ENCODE results near the gene RALGAPA2.

The RALGAPA2 gene

DNA sequence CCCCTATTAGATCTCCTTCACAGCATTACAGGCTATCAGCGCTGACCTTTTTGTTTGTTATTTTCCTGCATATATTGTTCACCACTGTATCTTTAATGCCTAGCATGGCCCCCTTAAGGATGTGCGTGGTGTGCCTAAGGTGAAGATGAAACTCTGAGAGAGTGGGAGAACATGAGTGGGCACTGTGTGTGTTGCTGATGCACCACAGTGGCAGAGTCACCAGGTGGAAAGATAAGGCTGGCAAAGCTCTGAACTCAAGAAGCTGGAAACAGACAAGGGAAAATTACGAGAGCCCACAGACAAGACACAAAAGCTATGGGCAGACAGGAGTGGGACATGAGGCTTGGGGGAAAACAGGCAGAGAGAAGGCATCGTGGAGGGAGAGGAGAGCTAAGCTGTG is 184.8 kb downstream of the RALGAPA2 start:
- no peaks in the 10 kb centered on the region for H3K9me3 ChIP-seq (replicated peaks; ENCODE audit: low read length)
- H3K4me2 ChIP-seq (ENCODE audit: low read length): no peak overlapping the region
- H3K27me3 ChIP-seq (ENCODE audit: control insufficient read depth, insufficient read depth, low read length): no peaks in the 10 kb centered on the region
- no peak overlapping the region for H3K9ac ChIP-seq (ENCODE audit: low read depth, low read length)
- no peak overlapping the region for H3K4me3 ChIP-seq (ENCODE audit: low read length)
- H3K36me3 ChIP-seq (ENCODE audit: insufficient read depth, low read length): no peaks in the 10 kb centered on the region
- no peaks in the 10 kb centered on the region for H3K4me1 ChIP-seq (ENCODE audit: control insufficient read depth, insufficient read depth, low read length)

DNA sequence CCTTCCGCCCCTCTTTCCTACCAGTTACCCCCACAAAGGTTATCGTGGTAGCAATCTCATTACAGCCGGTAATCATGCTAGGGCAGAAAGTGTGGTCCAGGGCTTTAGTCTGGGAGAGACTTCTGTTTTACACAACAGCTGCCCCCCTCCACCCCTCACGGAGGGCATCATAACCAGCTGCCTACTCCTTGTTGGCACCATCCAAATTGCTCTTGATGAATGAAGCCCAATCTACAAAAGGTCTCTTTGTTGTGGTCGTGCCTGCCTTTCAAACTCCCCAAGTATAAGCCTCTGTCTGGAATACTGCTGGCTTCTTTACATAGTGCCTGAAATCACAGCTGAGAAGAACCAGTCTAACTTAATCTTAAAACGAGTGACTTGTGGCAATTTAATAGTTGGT is 186.7 kb downstream of the RALGAPA2 start:
- Histone ChIP-seq H3K4me3 (ENCODE audit: low read length) (no peak overlapping the region), H3K4me2 (ENCODE audit: low read length) (no peak overlapping the region), H3K9ac (ENCODE audit: low read depth, low read length) (no peak overlapping the region), H3K4me1 (ENCODE audit: control insufficient read depth, insufficient read depth, low read length) (no peaks in the 10 kb centered on the region), H3K9me3 (replicated peaks; ENCODE audit: low read length) (no peaks in the 10 kb centered on the region), H3K36me3 (ENCODE audit: insufficient read depth, low read length) (no peaks in the 10 kb centered on the region), H3K27me3 (ENCODE audit: control insufficient read depth, insufficient read depth, low read length) (no peaks in the 10 kb centered on the region)

DNA sequence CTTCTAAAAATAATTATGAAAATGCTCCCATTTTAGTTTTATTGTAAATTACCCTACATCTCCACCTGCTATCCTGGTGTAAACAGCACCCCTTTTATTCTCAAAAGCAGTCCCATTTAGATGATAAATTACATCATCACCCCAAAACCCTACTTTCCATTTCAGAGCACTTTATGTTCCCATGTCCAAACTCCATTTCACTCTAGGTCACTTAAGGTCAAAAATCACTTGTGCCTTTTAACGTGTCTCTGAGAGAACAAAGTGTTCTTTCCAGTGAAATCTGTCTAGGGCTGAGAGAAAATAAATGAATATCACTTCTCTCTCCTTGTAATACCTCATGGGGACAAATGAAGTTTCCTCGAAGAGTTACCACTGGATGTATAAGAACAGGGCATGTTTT is 187.2 kb downstream of the RALGAPA2 start:
- no peak overlapping the region for H3K4me2 ChIP-seq (ENCODE audit: low read length)
- H3K4me3 ChIP-seq (ENCODE audit: low read length): no peak overlapping the region
- H3K4me1 ChIP-seq (ENCODE audit: control insufficient read depth, insufficient read depth, low read length): no peaks in the 10 kb centered on the region
- no peaks in the 10 kb centered on the region for H3K9me3 ChIP-seq (replicated peaks; ENCODE audit: low read length)
- no peaks in the 10 kb centered on the region for H3K27me3 ChIP-seq (ENCODE audit: control insufficient read depth, insufficient read depth, low read length)
- no peaks in the 10 kb centered on the region for H3K36me3 ChIP-seq (ENCODE audit: insufficient read depth, low read length)
- no peak overlapping the region for H3K9ac ChIP-seq (ENCODE audit: low read depth, low read length)

DNA sequence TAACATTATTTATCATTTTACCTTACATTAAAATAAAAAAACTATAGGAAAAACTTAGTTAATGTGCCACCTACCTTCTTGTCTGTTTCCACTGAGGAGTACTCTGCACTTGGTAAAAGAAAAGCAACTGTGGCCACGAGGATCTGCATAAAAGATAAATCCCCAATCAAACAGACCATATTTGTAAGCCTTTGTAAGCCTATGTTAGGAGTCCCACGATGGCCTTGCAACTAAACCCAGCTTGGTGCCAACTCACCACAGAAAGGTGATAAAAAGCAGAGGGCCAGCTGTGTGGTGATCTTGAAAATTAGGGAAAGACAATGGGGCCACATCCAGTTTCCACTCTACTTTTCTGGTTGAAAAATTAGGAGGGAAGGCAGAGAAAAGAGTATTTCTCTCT is 187.7 kb downstream of the RALGAPA2 start:
- Histone ChIP-seq H3K4me2 (ENCODE audit: low read length) (no peak overlapping the region), H3K27me3 (ENCODE audit: control insufficient read depth, insufficient read depth, low read length) (no peaks in the 10 kb centered on the region), H3K9ac (ENCODE audit: low read depth, low read length) (no peak overlapping the region), H3K4me3 (ENCODE audit: low read length) (no peak overlapping the region), H3K4me1 (ENCODE audit: control insufficient read depth, insufficient read depth, low read length) (no peaks in the 10 kb centered on the region), H3K36me3 (ENCODE audit: insufficient read depth, low read length) (no peaks in the 10 kb centered on the region), H3K9me3 (replicated peaks; ENCODE audit: low read length) (no peaks in the 10 kb centered on the region)

DNA sequence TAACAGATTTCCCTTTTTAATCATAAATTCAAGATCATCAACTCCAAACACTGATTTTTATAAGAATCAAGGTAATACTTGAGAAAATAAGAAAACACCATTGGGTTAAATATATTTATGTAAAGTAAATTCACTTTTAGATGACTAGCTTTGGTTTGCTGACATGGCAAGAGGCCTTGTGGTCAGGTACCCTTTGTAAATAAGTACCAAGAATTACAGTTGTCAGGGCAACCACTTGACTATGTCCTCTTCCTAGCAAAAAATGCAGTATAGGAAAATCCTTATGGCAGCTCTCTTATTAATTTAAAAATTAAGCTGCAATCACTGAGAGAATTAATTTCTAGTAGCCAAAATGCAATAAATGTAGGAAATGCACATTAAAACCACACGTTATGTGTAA is 190.7 kb downstream of the RALGAPA2 start:
- no peaks in the 10 kb centered on the region for H3K27me3 ChIP-seq (ENCODE audit: control insufficient read depth, insufficient read depth, low read length)
- H3K4me1 ChIP-seq (ENCODE audit: control insufficient read depth, insufficient read depth, low read length): no peaks in the 10 kb centered on the region
- no peak overlapping the region for H3K4me3 ChIP-seq (ENCODE audit: low read length)

DNA sequence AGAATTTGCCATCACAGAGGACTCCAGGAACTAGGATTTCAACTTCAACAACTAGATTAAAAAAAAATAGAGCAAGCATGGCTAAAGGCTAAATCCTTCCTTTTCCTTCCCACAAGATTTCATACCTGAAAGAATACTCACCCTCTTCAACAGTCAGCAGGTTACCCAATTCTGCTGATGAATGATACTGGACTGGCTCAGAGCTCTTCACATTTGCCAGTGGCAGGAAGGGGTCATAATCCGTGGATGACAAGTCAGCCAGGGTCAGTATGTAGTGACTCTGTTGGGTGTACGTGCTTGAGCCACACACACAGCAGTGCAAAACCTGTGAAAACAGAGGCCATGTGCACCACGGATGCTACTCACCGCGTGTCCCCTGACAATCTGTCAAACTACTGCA is 191.7 kb downstream of the RALGAPA2 start:
- Histone ChIP-seq H3K27me3 (ENCODE audit: control insufficient read depth, insufficient read depth, low read length) (no peaks in the 10 kb centered on the region), H3K36me3 (ENCODE audit: insufficient read depth, low read length) (no peaks in the 10 kb centered on the region), H3K9me3 (replicated peaks; ENCODE audit: low read length) (no peaks in the 10 kb centered on the region), H3K4me3 (ENCODE audit: low read length) (no peak overlapping the region), H3K4me1 (ENCODE audit: control insufficient read depth, insufficient read depth, low read length) (no peaks in the 10 kb centered on the region), H3K4me2 (ENCODE audit: low read length) (no peak overlapping the region), H3K9ac (ENCODE audit: low read depth, low read length) (no peak overlapping the region)

More for the DNA sequence above, 190.7 kb downstream of the RALGAPA2 start:
- no peak overlapping the region for H3K4me2 ChIP-seq (ENCODE audit: low read length)
- no peaks in the 10 kb centered on the region for H3K36me3 ChIP-seq (ENCODE audit: insufficient read depth, low read length)
- no peaks in the 10 kb centered on the region for H3K9me3 ChIP-seq (replicated peaks; ENCODE audit: low read length)
- no peak overlapping the region for H3K9ac ChIP-seq (ENCODE audit: low read depth, low read length)

DNA sequence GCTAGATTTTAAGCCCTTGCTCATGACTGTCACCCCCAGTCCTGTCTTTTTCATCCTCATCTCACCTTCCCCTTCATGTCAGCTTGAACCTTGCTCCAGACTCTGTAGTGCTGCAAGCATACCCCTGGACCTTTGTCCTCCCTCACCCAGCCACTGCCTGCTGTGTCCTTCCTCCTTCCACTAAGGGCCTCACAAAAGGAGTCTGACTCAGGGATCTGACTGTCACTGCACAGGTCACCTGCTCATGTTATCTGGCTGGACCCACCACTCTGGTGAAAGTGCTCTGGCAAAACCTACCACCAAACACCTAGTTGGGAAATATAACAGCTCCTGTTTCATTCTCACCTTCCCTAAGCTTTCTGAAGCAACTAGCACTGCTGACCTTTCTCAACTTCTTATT is 193.2 kb downstream of the RALGAPA2 start:
- Histone ChIP-seq H3K4me3 (ENCODE audit: low read length) (no peak overlapping the region), H3K9ac (ENCODE audit: low read depth, low read length) (no peak overlapping the region), H3K4me1 (ENCODE audit: control insufficient read depth, insufficient read depth, low read length) (no peaks in the 10 kb centered on the region), H3K27me3 (ENCODE audit: control insufficient read depth, insufficient read depth, low read length) (no peaks in the 10 kb centered on the region), H3K4me2 (ENCODE audit: low read length) (no peak overlapping the region), H3K36me3 (ENCODE audit: insufficient read depth, low read length) (no peaks in the 10 kb centered on the region), H3K9me3 (replicated peaks; ENCODE audit: low read length) (no peaks in the 10 kb centered on the region)

DNA sequence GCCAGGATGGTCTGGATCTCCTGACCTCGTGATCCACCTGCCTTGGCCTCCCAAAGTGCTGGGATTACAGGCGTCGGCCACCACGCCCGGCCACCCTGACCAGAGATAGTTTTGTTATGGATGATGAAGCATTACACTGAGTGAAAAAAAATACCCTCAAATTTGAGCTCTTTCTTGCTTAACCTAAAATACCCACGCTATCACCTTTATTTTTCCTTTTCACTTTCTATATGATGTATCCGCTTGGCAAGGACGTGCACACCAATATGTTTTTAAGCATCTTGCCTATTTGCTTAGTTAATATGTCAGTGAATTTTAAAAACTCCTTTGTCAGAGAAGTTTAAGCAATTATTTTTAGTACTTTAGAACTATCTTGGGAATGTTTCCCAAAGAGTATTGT is 194.2 kb downstream of the RALGAPA2 start:
- Histone ChIP-seq H3K4me1 (ENCODE audit: control insufficient read depth, insufficient read depth, low read length) (no peaks in the 10 kb centered on the region), H3K36me3 (ENCODE audit: insufficient read depth, low read length) (no peaks in the 10 kb centered on the region), H3K9me3 (replicated peaks; ENCODE audit: low read length) (no peaks in the 10 kb centered on the region), H3K4me3 (ENCODE audit: low read length) (no peak overlapping the region), H3K9ac (ENCODE audit: low read depth, low read length) (no peak overlapping the region), H3K4me2 (ENCODE audit: low read length) (no peak overlapping the region), H3K27me3 (ENCODE audit: control insufficient read depth, insufficient read depth, low read length) (no peaks in the 10 kb centered on the region)

DNA sequence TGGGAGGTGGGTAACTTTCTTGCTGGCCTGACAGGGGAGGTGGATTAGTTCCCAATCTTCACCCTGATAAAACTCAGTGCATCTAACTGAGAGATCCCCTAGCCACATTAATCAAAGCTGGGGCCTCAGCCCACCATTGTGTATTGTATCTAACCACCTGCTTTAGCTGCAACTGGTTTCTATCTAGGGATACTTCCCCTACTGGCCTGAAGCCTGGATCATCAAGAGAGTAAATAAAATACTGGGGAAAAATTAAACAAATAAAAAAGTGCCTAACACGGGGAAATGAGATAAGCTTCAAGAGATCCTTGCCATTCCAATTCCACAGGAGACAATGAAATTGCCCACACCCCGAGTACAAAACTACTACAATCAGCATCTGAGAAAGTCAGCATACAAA is 195.1 kb downstream of the RALGAPA2 start:
- Histone ChIP-seq H3K9me3 (replicated peaks; ENCODE audit: low read length) (no peaks in the 10 kb centered on the region), H3K9ac (ENCODE audit: low read depth, low read length) (no peak overlapping the region), H3K36me3 (ENCODE audit: insufficient read depth, low read length) (no peaks in the 10 kb centered on the region), H3K4me1 (ENCODE audit: control insufficient read depth, insufficient read depth, low read length) (no peaks in the 10 kb centered on the region), H3K27me3 (ENCODE audit: control insufficient read depth, insufficient read depth, low read length) (no peaks in the 10 kb centered on the region), H3K4me3 (ENCODE audit: low read length) (no peak overlapping the region), H3K4me2 (ENCODE audit: low read length) (no peak overlapping the region)

DNA sequence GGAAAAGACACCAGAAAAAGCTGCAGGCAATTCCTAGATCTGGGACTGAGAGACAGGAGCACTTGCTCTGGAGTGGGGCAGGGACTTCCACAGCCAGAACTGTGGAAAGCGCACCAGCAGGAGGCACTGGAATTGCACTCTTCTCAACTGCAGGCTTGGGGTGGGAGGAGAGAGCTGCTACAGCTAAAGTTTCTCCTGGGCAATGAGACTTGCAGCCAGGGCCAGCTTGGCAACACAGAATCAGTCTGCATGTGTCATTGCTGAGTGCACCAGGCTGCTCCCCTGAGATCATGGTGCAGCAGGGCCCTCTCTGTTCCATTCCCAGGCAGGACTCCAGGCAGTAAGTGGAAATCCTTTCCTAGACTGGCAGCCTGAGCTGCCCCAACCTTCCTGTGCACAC is 198.7 kb downstream of the RALGAPA2 start:
- Histone ChIP-seq H3K27me3 (ENCODE audit: control insufficient read depth, insufficient read depth, low read length) (no peaks in the 10 kb centered on the region), H3K9me3 (replicated peaks; ENCODE audit: low read length) (no peaks in the 10 kb centered on the region), H3K4me3 (ENCODE audit: low read length) (no peak overlapping the region), H3K4me1 (ENCODE audit: control insufficient read depth, insufficient read depth, low read length) (no peaks in the 10 kb centered on the region), H3K9ac (ENCODE audit: low read depth, low read length) (no peak overlapping the region), H3K36me3 (ENCODE audit: insufficient read depth, low read length) (no peaks in the 10 kb centered on the region), H3K4me2 (ENCODE audit: low read length) (no peak overlapping the region)

DNA sequence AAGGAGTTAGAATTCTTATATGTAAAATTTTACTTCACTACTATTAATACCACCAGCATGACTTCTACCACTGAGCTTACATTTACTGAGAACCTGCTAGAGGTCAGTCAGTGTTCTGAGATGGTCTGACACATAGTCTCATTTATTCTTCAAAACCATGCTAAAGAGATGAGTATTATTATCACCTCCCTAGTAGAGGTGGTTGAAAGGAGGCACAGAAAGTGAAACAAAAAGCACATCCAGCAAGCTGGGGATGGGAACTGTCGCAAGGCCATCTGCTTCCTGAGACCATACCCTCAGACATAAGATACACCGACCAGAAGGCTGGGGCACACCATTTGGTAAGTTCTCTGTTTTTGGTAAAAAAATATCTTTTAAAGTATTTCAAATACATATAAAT is 206.9 kb downstream of the RALGAPA2 start:
- Histone ChIP-seq H3K4me2 (ENCODE audit: low read length) (no peak overlapping the region), H3K9me3 (replicated peaks; ENCODE audit: low read length) (no peaks in the 10 kb centered on the region), H3K9ac (ENCODE audit: low read depth, low read length) (no peak overlapping the region), H3K36me3 (ENCODE audit: insufficient read depth, low read length) (no peaks in the 10 kb centered on the region), H3K4me1 (ENCODE audit: control insufficient read depth, insufficient read depth, low read length) (no peaks in the 10 kb centered on the region), H3K4me3 (ENCODE audit: low read length) (no peak overlapping the region), H3K27me3 (ENCODE audit: control insufficient read depth, insufficient read depth, low read length) (no peaks in the 10 kb centered on the region)

DNA sequence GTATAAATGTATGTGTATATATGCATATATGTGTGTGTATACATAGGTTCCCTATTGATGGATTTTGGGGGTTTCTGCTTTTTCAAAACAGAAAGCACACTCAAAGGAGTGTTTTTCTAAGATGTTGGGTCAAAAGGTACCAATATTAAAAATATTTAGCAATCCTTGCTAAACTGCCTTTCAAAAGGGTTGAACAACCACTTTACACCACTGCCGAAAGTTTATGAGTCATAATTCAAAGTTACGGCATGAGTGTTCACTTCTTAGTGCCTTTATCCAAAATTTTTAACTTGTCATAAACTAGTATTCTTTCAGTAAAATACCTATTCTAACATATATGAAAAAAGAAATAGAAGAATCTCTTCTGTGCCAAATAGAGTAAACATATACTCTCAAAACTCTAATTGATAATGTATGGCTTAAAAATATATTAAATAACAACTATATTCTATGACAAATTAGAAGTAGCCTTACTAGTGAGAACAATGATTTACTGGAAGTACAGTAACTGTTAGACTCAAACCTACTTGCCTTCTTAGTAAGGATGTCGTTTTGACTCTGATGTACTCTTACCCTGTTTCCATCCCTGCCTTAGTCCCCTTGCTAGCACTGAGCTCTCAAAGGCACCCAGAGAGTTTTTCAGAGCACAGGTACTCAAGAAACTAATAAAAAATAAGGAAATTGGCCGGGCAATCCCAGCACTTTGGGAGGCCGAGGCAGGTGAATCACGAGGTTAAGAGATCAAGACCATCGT is 208.5 kb downstream of the RALGAPA2 start:
- no peaks in the 10 kb centered on the region for H3K36me3 ChIP-seq (ENCODE audit: insufficient read depth, low read length)
- no peaks in the 10 kb centered on the region for H3K27me3 ChIP-seq (ENCODE audit: control insufficient read depth, insufficient read depth, low read length)
- no peak overlapping the region for H3K4me2 ChIP-seq (ENCODE audit: low read length)
- no peaks in the 10 kb centered on the region for H3K9me3 ChIP-seq (replicated peaks; ENCODE audit: low read length)
- no peak overlapping the region for H3K4me3 ChIP-seq (ENCODE audit: low read length)
- H3K4me1 ChIP-seq (ENCODE audit: control insufficient read depth, insufficient read depth, low read length): no peaks in the 10 kb centered on the region
- H3K9ac ChIP-seq (ENCODE audit: low read depth, low read length): no peak overlapping the region
